Subcutaneous abdominal adipose tissue (tissue), 5 donors: ENCODE results near the gene LDLRAD3.

Source experiments
- H3K27ac ChIP-seq: one replicate; pipeline ENCODE4 v1.7.0; 2013; ENCODE audit warnings: low read depth, mild to moderate bottlenecking, inconsistent platforms, low read length, moderate library complexity
- H3K27me3 ChIP-seq, 5 donors: one replicate each; pipeline ENCODE4 v1.7.0; 2013; ENCODE audit warnings: low read length in 5 of 5, inconsistent platforms in 1 of 5; ENCODE audit not compliant: control insufficient read depth in 5 of 5, insufficient read depth in 4 of 5
- H3K36me3 ChIP-seq, 5 donors: one replicate each; pipeline ENCODE4 v1.7.0; 2013; ENCODE audit warnings: low read length in 5 of 5; ENCODE audit not compliant: control insufficient read depth in 5 of 5, insufficient read depth in 5 of 5
- H3K4me1 ChIP-seq, 5 donors: one replicate each; pipeline ENCODE4 v1.7.0; 2013; ENCODE audit warnings: low read length in 5 of 5, mild to moderate bottlenecking in 3 of 5, moderate library complexity in 1 of 5; ENCODE audit not compliant: control insufficient read depth in 5 of 5, insufficient read depth in 5 of 5
- H3K4me3 ChIP-seq, 5 donors: one replicate each; pipeline ENCODE4 v1.7.0; 2013; ENCODE audit warnings: low read length in 5 of 5, low read depth in 1 of 5
- H3K9ac ChIP-seq, 5 donors: one replicate each; pipeline ENCODE4 v1.7.0; 2013; ENCODE audit warnings: low read length in 5 of 5, mild to moderate bottlenecking in 4 of 5, moderate library complexity in 3 of 5
- H3K9me3 ChIP-seq, 5 donors: one replicate each; pipeline ENCODE4 v1.7.0; 2013; ENCODE audit warnings: low read length in 5 of 5; ENCODE audit not compliant: control insufficient read depth in 5 of 5
- donor health status: healthy.
- donor health status: healthy.
- donor health status: healthy.
- donor health status: healthy.
- donor health status: healthy.

LDLRAD3 gene

GRCh38 chr11:36109850-36110606 is 166.2 kb downstream of the LDLRAD3 start:
- H3K4me1 ChIP-seq = peaks cover 0 to 13% (median 0%) of the 10 kb centered on the region in 5 donors
- no peaks in the 10 kb centered on the region for H3K27me3 ChIP-seq
- H3K4me3 ChIP-seq = no peak overlapping the region
- H3K36me3 ChIP-seq = peaks cover 0 to 21% (median 5%) of the 10 kb centered on the region in 5 donors
- H3K9ac ChIP-seq = no peak overlapping the region
- H3K27ac ChIP-seq = no peak overlapping the region
- peaks cover 2 to 14% (median 4%) of the 10 kb centered on the region in 5 donors for H3K9me3 ChIP-seq

DNA sequence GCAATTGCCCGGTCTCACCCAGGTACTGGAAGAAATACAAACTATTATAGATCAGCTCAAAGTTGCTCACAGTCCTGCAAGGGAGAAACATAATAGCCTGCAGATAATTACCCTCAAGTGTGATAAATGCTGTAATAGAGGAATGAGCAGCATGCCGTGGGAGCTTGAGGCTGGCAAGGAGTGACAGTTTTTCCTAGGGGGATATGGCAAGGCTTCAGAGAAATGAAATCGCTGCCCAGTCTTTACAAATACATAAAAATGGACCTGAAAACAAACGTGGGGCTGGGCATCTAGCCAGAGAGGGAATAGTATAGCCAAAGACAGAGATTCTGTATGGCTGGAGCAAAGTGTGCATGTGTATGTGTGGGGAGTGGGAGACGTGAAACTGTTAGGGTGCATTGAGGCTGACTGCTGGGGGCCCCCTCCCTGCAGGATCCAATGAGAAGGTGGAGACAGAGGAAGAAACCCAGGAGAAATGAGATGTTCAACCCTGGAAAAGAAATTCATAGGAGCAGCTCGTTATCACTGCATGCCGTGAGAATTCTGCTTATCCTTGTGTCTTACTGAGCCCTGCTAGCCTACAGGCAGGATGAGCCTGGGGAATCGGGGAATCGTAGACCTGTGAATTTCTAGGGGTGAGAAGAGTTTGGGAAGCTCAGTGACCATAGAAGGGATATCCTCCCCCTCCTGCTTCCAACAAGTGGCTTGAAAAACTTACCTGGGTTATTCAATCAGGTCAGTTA is 167.0 kb downstream of the LDLRAD3 start:
- Histone ChIP-seq H3K4me1 (peaks cover 0 to 7% (median 0%) of the 10 kb centered on the region in 5 donors), H3K4me3 (no peak overlapping the region), H3K27ac (no peak overlapping the region), H3K27me3 (no peaks in the 10 kb centered on the region), H3K36me3 (peaks cover 0 to 22% (median 7%) of the 10 kb centered on the region in 5 donors), H3K9ac (no peak overlapping the region), H3K9me3 (peaks cover 2 to 16% (median 5%) of the 10 kb centered on the region in 5 donors)

DNA sequence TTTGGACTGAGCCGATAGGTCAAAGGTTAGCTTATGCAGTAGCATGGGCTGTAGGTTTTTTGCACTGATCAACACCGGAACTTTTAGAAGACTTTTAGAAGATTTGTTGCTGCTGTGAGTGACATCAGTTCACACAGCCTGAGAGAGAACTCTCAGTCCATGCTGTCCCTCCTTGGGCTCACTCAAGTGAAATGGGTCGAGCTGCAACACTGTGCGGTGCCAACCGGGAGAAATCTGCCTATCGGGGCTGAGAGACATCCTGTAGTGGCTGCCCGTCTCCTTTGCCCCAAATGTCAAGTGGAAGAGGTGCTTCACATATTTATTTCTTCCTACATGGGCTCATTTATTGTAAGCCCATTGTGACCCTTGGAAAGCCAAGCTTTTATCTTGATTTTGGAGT is 170.2 kb downstream of the LDLRAD3 start:
- Histone ChIP-seq H3K27me3 (no peaks in the 10 kb centered on the region), H3K4me1 (peaks cover 0 to 6% (median 0%) of the 10 kb centered on the region in 5 donors), H3K27ac (no peak overlapping the region), H3K9ac (no peak overlapping the region), H3K9me3 (peaks cover 2 to 16% (median 5%) of the 10 kb centered on the region in 5 donors), H3K4me3 (no peak overlapping the region), H3K36me3 (peaks cover 0 to 19% (median 7%) of the 10 kb centered on the region in 5 donors)

DNA sequence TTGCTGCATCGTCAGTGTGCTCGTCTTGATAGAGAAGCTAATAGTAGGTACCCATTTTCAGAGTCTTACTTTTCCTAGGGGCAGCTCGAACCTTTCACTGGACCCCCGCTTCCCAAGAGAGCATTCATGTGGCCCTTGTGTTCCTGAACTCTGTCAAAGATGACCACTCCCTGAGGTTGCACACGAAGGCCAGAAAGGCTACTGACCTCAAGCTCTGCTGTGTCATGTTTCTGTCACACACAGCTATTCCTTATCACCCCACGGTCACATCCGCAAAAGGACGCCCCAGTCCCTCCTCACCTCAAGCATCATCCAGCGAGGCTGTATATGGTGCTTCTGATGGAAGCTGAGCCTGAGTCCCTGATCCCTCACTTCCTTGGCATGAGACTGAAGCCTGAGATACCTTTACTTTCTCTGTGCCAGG is 171.5 kb downstream of the LDLRAD3 start:
- H3K4me3 ChIP-seq = no peak overlapping the region
- no peak overlapping the region for H3K27ac ChIP-seq
- H3K36me3 ChIP-seq = peaks cover 0 to 19% (median 7%) of the 10 kb centered on the region in 5 donors
- H3K4me1 ChIP-seq = peaks cover 0 to 6% (median 0%) of the 10 kb centered on the region in 5 donors
- peaks cover 2 to 16% (median 5%) of the 10 kb centered on the region in 5 donors for H3K9me3 ChIP-seq
- no peak overlapping the region for H3K9ac ChIP-seq
- no peaks in the 10 kb centered on the region for H3K27me3 ChIP-seq

GRCh38 chr11:36116161-36116560 is 172.3 kb downstream of the LDLRAD3 start:
- Histone ChIP-seq H3K9me3 (peaks cover 2 to 16% (median 5%) of the 10 kb centered on the region in 5 donors), H3K27ac (no peak overlapping the region), H3K36me3 (peaks cover 0 to 19% (median 7%) of the 10 kb centered on the region in 5 donors), H3K27me3 (no peaks in the 10 kb centered on the region), H3K4me3 (no peak overlapping the region), H3K4me1 (peaks cover 0 to 3% (median 0%) of the 10 kb centered on the region in 5 donors), H3K9ac (no peak overlapping the region)

DNA sequence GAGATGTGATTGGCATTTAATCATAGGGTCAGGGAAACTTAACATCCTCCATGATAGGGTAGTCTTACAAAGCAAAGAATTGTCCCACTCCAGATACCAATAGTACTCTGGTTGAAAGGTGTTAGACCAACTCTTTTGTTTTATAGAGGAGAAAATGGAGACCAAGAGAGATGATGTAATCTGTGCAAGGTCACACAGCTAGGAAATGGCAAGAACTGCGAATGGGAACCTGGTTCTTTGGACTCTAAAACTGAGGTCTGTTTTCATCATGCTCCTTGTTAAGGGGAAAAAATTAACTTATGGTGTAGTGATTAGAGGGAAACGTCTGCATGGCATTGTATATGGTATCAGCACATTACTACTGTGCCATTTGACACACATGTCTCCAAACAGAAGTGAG is 174.2 kb downstream of the LDLRAD3 start:
- Histone ChIP-seq H3K27me3 (no peaks in the 10 kb centered on the region), H3K9me3 (peaks cover 2 to 11% (median 5%) of the 10 kb centered on the region in 5 donors), H3K4me1 (peaks cover 0 to 3% (median 0%) of the 10 kb centered on the region in 5 donors), H3K36me3 (peaks cover 0 to 14% (median 6%) of the 10 kb centered on the region in 5 donors), H3K27ac (no peak overlapping the region), H3K9ac (no peak overlapping the region), H3K4me3 (no peak overlapping the region)

GRCh38 chr11:36119300-36119699 is 175.4 kb downstream of the LDLRAD3 start:
- Histone ChIP-seq H3K36me3 (peaks cover 0 to 9% (median 4%) of the 10 kb centered on the region in 5 donors), H3K4me3 (no peak overlapping the region), H3K9me3 (peaks cover 0 to 5% (median 0%) of the 10 kb centered on the region in 5 donors), H3K9ac (no peak overlapping the region), H3K27ac (no peak overlapping the region), H3K27me3 (no peaks in the 10 kb centered on the region), H3K4me1 (peaks cover 0 to 3% (median 0%) of the 10 kb centered on the region in 5 donors)

DNA sequence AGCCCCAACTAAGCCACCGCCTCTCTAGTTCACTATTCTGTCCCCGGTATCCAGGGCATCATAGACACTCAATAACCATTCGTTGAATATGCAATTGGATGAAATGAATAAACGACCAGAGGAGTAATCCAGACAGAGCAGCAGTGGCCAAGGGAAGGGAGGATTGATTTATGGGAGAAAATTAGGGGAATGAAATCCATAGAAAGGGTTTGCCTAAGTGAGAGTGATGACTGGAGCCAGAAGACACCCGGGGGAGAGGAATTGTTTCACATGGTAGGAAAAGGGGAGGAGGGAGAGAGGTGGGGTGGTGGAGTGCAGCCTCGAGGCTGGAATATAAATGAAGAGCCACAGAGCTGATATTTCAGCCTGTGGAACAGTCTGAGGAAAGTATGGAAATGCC is 177.2 kb downstream of the LDLRAD3 start:
- no peak overlapping the region for H3K27ac ChIP-seq
- peaks cover 0 to 2% (median 0%) of the 10 kb centered on the region in 5 donors for H3K36me3 ChIP-seq
- no peaks in the 10 kb centered on the region for H3K4me1 ChIP-seq
- no peak overlapping the region for H3K9ac ChIP-seq
- no peaks in the 10 kb centered on the region for H3K9me3 ChIP-seq
- H3K4me3 ChIP-seq = no peak overlapping the region
- H3K27me3 ChIP-seq = no peaks in the 10 kb centered on the region

DNA sequence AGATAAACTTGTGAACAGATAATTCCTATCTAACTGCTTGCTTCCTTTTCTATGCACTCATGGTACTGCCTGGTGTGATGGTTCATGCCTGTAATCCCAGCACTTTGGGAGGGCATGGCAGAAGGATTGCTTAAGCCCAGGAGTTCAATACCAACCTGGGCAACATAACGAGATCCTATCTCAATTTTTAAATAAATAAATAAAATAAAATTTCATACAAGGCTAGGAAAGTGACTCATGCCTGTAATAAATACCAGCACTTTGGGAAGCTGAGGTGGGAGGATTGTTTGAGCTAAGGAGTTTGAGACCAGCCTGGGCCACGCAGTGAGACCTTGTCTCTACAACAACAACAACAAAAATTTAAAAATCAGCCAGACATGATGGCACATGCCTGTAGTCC is 178.8 kb downstream of the LDLRAD3 start:
- H3K9me3 ChIP-seq = no peaks in the 10 kb centered on the region
- no peak overlapping the region for H3K9ac ChIP-seq
- H3K4me1 ChIP-seq = no peaks in the 10 kb centered on the region
- H3K27ac ChIP-seq = no peak overlapping the region
- H3K4me3 ChIP-seq = no peak overlapping the region
- no peaks in the 10 kb centered on the region for H3K36me3 ChIP-seq
- no peaks in the 10 kb centered on the region for H3K27me3 ChIP-seq
